GM12873 (cell line): Measurements from ENCODE around the gene TMC7.

Source experiments
- CTCF ChIP-seq: IDR thresholded peaks from 2 replicates; pipeline ENCODE4 v1.5.1; 2012; ENCODE audit warnings: low read depth, mild to moderate bottlenecking, moderate library complexity, low read length, control low read depth; ENCODE audit not compliant: insufficient read depth; ENCODE audit errors: missing control alignments

The TMC7 gene

DNA sequence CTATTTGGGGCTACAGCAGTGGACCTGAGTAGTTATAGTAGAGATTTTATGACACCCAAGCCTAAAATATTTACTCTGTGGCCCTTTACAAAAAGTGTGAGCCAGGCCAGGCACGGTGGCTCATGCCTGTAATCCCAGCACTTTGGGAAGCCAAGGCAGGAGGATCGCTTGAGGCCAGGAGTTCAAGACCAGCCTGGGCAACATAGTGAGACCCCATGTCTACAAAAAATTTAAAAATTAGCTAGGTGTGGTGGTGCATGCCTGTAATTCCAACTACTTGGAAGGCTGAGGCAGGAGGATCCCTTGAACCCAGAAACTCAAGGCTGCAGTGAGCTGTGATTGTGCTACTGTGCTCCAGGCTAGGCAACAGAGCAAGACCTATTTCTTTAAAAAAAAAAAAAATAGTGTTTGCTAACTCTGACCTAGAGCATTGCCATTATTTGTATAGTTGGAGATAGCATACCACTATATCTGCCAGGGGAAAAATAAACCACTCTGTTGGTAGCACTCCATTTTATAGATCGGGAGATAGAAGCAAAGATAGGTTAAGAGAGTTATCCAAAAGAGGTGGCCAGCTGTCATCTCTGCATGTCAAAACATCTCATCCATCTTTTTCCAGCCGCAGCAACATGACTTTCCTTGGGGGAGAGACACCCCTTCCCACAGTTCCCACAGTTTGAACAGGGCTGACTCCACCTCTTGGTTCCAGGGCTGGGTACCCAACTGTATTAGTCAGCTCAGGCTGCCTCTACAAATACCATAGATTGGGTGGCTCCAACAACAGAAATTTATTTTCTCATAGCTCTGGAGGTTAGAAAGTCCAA, 127.0 kb downstream of the TMC7 start:
- no peak for TF ChIP-seq CTCF

- TF ChIP-seq CTCF, result no peak
Observed at GRCh38 chr16:19112099-19112407, 128.3 kb downstream of the TMC7 start.
